DOHH2 (cell line): ENCODE results near the gene TAS2R1.

Source experiments
- H3F3A ChIP-seq: fragments of 200-600 bp; sonication (generic), shearing (Covaris generic); 2 replicates; pipeline ENCODE4 v1.6.0; 2016; ENCODE audit warnings: antibody characterized with exemption, mild to moderate bottlenecking; ENCODE audit not compliant: control insufficient read depth, insufficient read depth
- H3K27ac ChIP-seq: fragments of 200-600 bp; sonication (generic); 2 replicates; pipeline ENCODE4 v1.5.1; 2014; ENCODE audit warnings: low read depth, mild to moderate bottlenecking, low read length, moderate library complexity
- H3K27me3 ChIP-seq: fragments of 200-600 bp; sonication (generic); 2 replicates; pipeline ENCODE4 v1.6.1; 2014; ENCODE audit warnings: mild to moderate bottlenecking, low read length, mixed read lengths; ENCODE audit not compliant: control insufficient read depth
- H3K36me3 ChIP-seq: fragments of 200-600 bp; sonication (generic); 2 replicates; pipeline ENCODE4 v1.6.1; 2014; ENCODE audit warnings: mild to moderate bottlenecking, low read length, moderate library complexity, mixed read lengths; ENCODE audit not compliant: control insufficient read depth
- H3K4me1 ChIP-seq: fragments of 200-600 bp; sonication (generic); 2 replicates; pipeline ENCODE4 v1.6.1; 2014; ENCODE audit warnings: mild to moderate bottlenecking, low read length, mixed read lengths; ENCODE audit not compliant: control insufficient read depth
- H3K4me2 ChIP-seq: fragments of 200-600 bp; sonication (generic); 2 replicates; pipeline ENCODE4 v1.6.0; 2014; ENCODE audit warnings: mild to moderate bottlenecking, low read length, moderate library complexity
- H3K4me3 ChIP-seq: fragments of 200-600 bp; sonication (generic); 2 replicates; pipeline ENCODE4 v1.5.1; 2014; ENCODE audit warnings: mild to moderate bottlenecking, low read length, mixed read lengths
- H3K79me2 ChIP-seq: fragments of 200-600 bp; sonication (generic); 2 replicates; pipeline ENCODE4 v1.6.1; 2014; ENCODE audit warnings: mild to moderate bottlenecking, low read length, mixed read lengths; ENCODE audit not compliant: control insufficient read depth
- H3K9me2 ChIP-seq: fragments of 200-600 bp; sonication (generic); replicated peaks from 2 replicates; pipeline ENCODE4 v1.6.1; 2014; ENCODE audit warnings: mild to moderate bottlenecking, low read length, mixed read lengths; ENCODE audit not compliant: control insufficient read depth
- H3K9me3 ChIP-seq: fragments of 200-600 bp; sonication (generic); 2 replicates; pipeline ENCODE4 v1.6.1; 2014; ENCODE audit warnings: antibody characterized with exemption, low read length, mixed read lengths; ENCODE audit not compliant: control insufficient read depth, insufficient read depth
- H4K20me1 ChIP-seq: fragments of 200-600 bp; sonication (generic); 2 replicates; pipeline ENCODE4 v1.6.0; 2014; ENCODE audit warnings: low read depth, mild to moderate bottlenecking, antibody characterized with exemption, low read length, moderate library complexity; ENCODE audit not compliant: control insufficient read depth, insufficient read depth
- CTCF ChIP-seq: fragments of 200-600 bp; sonication (generic); IDR thresholded peaks from one replicate; pipeline ENCODE4 v1.5.1; 2014; ENCODE audit warnings: antibody characterized with exemption, mild to moderate bottlenecking, low read depth, low read length; ENCODE audit not compliant: poor library complexity, severe bottlenecking
- EZH2phosphoT487 ChIP-seq: fragments of 200-600 bp; sonication (generic); IDR thresholded peaks from 2 replicates; pipeline ENCODE4 v1.6.1; 2017; ENCODE audit warnings: borderline replicate concordance, mild to moderate bottlenecking, antibody characterized with exemption, low read length, moderate library complexity, mixed read lengths

TAS2R1 gene

GRCh38 chr5:9605041-9605838, 24.9 kb downstream of the TAS2R1 start:
- Histone ChIP-seq H3K27me3 (no peaks in the 10 kb centered on the region), H3K79me2 (no peaks in the 10 kb centered on the region), H3K4me2 (no peak overlapping the region), H3F3A (no peaks in the 10 kb centered on the region), H3K9me2 (no peaks in the 10 kb centered on the region), H3K9me3 (no peaks in the 10 kb centered on the region), H3K4me1 (no peaks in the 10 kb centered on the region), H3K4me3 (no peak overlapping the region), H3K36me3 (no peaks in the 10 kb centered on the region), H4K20me1 (no peaks in the 10 kb centered on the region), H3K27ac (no peak overlapping the region)
- no peak for TF ChIP-seq CTCF
- TF ChIP-seq EZH2phosphoT487: no peak

- no peak for TF ChIP-seq CTCF
- Histone ChIP-seq H3K4me1 (no peaks in the 10 kb centered on the region), H3K9me2 (no peaks in the 10 kb centered on the region; the same call in 1 of the 2 replicates), H3K4me3 (no peak overlapping the region), H3K27ac (no peak overlapping the region), H3K9me3 (no peaks in the 10 kb centered on the region), H3K4me2 (no peak overlapping the region), H3K36me3 (no peaks in the 10 kb centered on the region), H3K27me3 (no peaks in the 10 kb centered on the region), H4K20me1 (no peaks in the 10 kb centered on the region), H3F3A (no peaks in the 10 kb centered on the region), H3K79me2 (no peaks in the 10 kb centered on the region)
Measured at GRCh38 chr5:9604416-9604815, 25.7 kb downstream of the TAS2R1 start.

- H3K4me1 ChIP-seq: no peaks in the 10 kb centered on the region
- H3F3A ChIP-seq: no peaks in the 10 kb centered on the region
- no peaks in the 10 kb centered on the region for H3K36me3 ChIP-seq
- no peak overlapping the region for H3K4me2 ChIP-seq
- no peaks in the 10 kb centered on the region for H3K27me3 ChIP-seq
- no peak overlapping the region for H3K27ac ChIP-seq
- no peaks in the 10 kb centered on the region for H3K79me2 ChIP-seq
- TF ChIP-seq EZH2phosphoT487 (no peak), CTCF (no peak)
- H3K4me3 ChIP-seq: no peak overlapping the region
- no peaks in the 10 kb centered on the region for H4K20me1 ChIP-seq
- H3K9me3 ChIP-seq: no peaks in the 10 kb centered on the region
- H3K9me2 ChIP-seq: no peaks in the 10 kb centered on the region; the same call in 1 of the 2 replicates
Measured at GRCh38 chr5:9601055-9601739, 29.0 kb downstream of the TAS2R1 start.
